Measurements from ENCODE around the gene AGL.

GRCh38 chr1:99855914-99856450, 5.8 kb downstream of the AGL start:
- TF ChIP-seq CTCF (IDR thresholded peaks at IDR 0.05) (no peak), POLR2A (IDR thresholded peaks at IDR 0.05) (no peak)
